ENCODE measurements around the gene GM2A. TPM values are rescaled to one million over a fixed set of nuclear protein-coding genes. Genes with fewer than 3 reads are reported as not detected.

GM2A gene
- total and polyA plus RNA-seq, 2 of the 13 experiments (the other 11 are each of a cell fraction or from before 2014, with no cell fraction given), result 14.6 to 29.6 TPM

DNA sequence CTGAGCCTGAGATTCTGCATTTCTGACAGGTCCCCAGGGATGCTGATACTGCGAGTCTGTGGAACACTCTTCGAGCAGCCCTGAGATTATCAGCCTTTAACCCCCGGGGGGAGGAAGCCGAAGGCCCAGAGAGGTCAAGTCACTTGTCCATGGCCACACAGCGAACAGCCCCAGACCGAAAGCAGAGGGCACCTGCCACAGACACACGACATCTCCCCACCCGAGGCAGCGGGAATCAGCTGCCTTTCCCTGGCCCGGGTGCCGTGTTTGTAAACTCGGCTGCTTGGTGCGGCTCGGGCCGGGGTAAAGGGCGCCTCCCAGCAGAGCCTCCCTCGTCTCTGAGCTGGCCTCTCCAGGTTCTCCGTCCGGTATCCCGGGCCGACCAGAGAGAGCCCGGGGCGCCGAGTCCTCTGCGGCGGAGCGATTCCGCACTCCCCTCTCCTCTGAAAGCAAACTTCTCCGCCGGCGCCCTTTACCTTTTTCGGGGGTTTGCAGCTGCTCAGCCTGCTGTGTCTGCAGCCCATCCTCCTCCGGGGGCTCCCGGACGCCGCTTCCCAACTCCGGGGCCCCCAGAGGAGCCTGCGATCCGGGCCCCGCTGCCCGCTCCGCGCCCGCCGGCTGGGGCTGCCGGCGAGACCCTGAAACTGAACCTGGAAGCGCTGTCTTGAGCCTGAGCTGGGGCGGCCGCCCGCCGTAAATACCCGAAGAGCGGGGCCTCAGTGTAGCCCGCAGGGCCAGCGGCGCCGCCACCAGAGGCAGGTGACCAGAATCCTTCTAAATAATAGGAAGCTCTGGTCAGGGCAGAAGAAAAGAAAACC is 29.3 kb upstream of the GM2A start, which contains the start of gene CCDC69 (continued):
- TF ChIP-seq MAFK (conservative IDR thresholded peaks at IDR 0.05 in 1 of 2, IDR thresholded peaks at IDR 0.05 in 1 of 2; ENCODE audit: low read length in 2 of 2) (peak in 1 of 2 experiments; percentile 35; a peak in 1 of 4 replicates), HNRNPLL (IDR thresholded peaks at IDR 0.05; ENCODE audit: low read depth, low read length, poor library complexity, severe bottlenecking) (peak; percentile 64), AHR (CRISPR knock-in tag; IDR thresholded peaks at IDR 0.05) (no peak), KMT2A (CRISPR knock-in tag; IDR thresholded peaks at IDR 0.05) (peak; percentile 62; the same call in 1 of the 2 replicates), POLR2G (IDR thresholded peaks at IDR 0.05; ENCODE audit: low read depth, low read length) (peak; percentile 84), HNRNPH1 (optimal IDR thresholded peaks at IDR 0.05; ENCODE audit: low read depth, low read length) (no peak), ZNF737 (CRISPR knock-in tag; IDR thresholded peaks at IDR 0.05; ENCODE audit: borderline replicate concordance) (no peak), SMYD3 (CRISPR knock-in tag; IDR thresholded peaks at IDR 0.05) (no peak), SNAPC2 (CRISPR knock-in tag; IDR thresholded peaks at IDR 0.05) (peak; percentile 32; the same call in 1 of the 2 replicates), SKI (IDR thresholded peaks at IDR 0.05; ENCODE audit: partially characterized antibody) (peak; percentile 41), ZNF556 (CRISPR knock-in tag; IDR thresholded peaks at IDR 0.05; ENCODE audit: borderline replicate concordance) (0 out of 2 replicates have a peak, but pooled peaks have one; percentile 57), ZNF33A (CRISPR knock-in tag; IDR thresholded peaks at IDR 0.05; ENCODE audit: borderline replicate concordance) (peak; percentile 44; the same call in 1 of the 2 replicates), NR2F2 (IDR thresholded peaks at IDR 0.05; ENCODE audit: borderline replicate concordance, low read depth) (no peak), RBAK (CRISPR knock-in tag; IDR thresholded peaks at IDR 0.05) (no peak), GPN1 (CRISPR knock-in tag; IDR thresholded peaks at IDR 0.05; ENCODE audit: borderline replicate concordance) (no peak), ZFP36L2 (CRISPR knock-in tag; IDR thresholded peaks at IDR 0.05) (no peak), ZNF615 (CRISPR knock-in tag; IDR thresholded peaks at IDR 0.05; ENCODE audit: borderline replicate concordance) (no peak), RFXANK (CRISPR knock-in tag; IDR thresholded peaks at IDR 0.05) (no peak)
- TF ChIP-seq, protein P1, sequence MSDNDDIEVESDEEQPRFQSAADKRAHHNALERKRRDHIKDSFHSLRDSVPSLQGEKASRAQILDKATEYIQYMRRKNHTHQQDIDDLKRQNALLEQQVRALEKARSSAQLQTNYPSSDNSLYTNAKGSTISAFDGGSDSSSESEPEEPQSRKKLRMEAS (IDR thresholded peaks at IDR 0.05), result peak; percentile 16; the same call in 1 of the 2 replicates
- TF ChIP-seq, protein P2, sequence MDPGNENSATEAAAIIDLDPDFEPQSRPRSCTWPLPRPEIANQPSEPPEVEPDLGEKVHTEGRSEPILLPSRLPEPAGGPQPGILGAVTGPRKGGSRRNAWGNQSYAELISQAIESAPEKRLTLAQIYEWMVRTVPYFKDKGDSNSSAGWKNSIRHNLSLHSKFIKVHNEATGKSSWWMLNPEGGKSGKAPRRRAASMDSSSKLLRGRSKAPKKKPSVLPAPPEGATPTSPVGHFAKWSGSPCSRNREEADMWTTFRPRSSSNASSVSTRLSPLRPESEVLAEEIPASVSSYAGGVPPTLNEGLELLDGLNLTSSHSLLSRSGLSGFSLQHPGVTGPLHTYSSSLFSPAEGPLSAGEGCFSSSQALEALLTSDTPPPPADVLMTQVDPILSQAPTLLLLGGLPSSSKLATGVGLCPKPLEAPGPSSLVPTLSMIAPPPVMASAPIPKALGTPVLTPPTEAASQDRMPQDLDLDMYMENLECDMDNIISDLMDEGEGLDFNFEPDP (CRISPR knock-in tag; conservative IDR thresholded peaks at IDR 0.05), result no peak
- TF ChIP-seq, protein P3, sequence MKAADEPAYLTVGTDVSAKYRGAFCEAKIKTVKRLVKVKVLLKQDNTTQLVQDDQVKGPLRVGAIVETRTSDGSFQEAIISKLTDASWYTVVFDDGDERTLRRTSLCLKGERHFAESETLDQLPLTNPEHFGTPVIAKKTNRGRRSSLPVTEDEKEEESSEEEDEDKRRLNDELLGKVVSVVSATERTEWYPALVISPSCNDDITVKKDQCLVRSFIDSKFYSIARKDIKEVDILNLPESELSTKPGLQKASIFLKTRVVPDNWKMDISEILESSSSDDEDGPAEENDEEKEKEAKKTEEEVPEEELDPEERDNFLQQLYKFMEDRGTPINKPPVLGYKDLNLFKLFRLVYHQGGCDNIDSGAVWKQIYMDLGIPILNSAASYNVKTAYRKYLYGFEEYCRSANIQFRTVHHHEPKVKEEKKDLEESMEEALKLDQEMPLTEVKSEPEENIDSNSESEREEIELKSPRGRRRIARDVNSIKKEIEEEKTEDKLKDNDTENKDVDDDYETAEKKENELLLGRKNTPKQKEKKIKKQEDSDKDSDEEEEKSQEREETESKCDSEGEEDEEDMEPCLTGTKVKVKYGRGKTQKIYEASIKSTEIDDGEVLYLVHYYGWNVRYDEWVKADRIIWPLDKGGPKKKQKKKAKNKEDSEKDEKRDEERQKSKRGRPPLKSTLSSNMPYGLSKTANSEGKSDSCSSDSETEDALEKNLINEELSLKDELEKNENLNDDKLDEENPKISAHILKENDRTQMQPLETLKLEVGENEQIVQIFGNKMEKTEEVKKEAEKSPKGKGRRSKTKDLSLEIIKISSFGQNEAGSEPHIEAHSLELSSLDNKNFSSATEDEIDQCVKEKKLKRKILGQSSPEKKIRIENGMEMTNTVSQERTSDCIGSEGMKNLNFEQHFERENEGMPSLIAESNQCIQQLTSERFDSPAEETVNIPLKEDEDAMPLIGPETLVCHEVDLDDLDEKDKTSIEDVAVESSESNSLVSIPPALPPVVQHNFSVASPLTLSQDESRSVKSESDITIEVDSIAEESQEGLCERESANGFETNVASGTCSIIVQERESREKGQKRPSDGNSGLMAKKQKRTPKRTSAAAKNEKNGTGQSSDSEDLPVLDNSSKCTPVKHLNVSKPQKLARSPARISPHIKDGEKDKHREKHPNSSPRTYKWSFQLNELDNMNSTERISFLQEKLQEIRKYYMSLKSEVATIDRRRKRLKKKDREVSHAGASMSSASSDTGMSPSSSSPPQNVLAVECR (CRISPR knock-in tag; IDR thresholded peaks at IDR 0.05; ENCODE audit: borderline replicate concordance), result peak; percentile 47; the same call in 1 of the 2 replicates
- TF ChIP-seq, protein P4, sequence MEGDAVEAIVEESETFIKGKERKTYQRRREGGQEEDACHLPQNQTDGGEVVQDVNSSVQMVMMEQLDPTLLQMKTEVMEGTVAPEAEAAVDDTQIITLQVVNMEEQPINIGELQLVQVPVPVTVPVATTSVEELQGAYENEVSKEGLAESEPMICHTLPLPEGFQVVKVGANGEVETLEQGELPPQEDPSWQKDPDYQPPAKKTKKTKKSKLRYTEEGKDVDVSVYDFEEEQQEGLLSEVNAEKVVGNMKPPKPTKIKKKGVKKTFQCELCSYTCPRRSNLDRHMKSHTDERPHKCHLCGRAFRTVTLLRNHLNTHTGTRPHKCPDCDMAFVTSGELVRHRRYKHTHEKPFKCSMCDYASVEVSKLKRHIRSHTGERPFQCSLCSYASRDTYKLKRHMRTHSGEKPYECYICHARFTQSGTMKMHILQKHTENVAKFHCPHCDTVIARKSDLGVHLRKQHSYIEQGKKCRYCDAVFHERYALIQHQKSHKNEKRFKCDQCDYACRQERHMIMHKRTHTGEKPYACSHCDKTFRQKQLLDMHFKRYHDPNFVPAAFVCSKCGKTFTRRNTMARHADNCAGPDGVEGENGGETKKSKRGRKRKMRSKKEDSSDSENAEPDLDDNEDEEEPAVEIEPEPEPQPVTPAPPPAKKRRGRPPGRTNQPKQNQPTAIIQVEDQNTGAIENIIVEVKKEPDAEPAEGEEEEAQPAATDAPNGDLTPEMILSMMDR (CRISPR knock-in tag; IDR thresholded peaks at IDR 0.05), result 0 out of 2 replicates have a peak, but pooled peaks have one; percentile 21
